Umbilical cord (tissue), 2 donors: ENCODE results near the gene FUCA1. TPM values are rescaled to one million over a fixed set of nuclear protein-coding genes. Genes with fewer than 3 reads are reported as not detected.
"Not testable (repeated sequence)": the region's sequence is repeated elsewhere in the genome, so short reads cannot be mapped to it uniquely, and the experiment has no call there.

Experiments used
- DNase-seq: peaks from one replicate; pipeline ENCODE4 v3.0.0-alpha.2; 2015; ENCODE audit warnings: low spot score
- total RNA-seq: library from RNA; depleted of rRNA; stranded (reverse); fragments of >200 nt; gene quantifications from one replicate; pipeline ENCODE4 v1.2.3, GENCODE V29; 2014; ENCODE audit warnings: low replicate concordance; ENCODE audit not compliant: insufficient read depth

Gene FUCA1
- total RNA-seq, 1 donor from 2014 or later: 20.5 TPM

DNA sequence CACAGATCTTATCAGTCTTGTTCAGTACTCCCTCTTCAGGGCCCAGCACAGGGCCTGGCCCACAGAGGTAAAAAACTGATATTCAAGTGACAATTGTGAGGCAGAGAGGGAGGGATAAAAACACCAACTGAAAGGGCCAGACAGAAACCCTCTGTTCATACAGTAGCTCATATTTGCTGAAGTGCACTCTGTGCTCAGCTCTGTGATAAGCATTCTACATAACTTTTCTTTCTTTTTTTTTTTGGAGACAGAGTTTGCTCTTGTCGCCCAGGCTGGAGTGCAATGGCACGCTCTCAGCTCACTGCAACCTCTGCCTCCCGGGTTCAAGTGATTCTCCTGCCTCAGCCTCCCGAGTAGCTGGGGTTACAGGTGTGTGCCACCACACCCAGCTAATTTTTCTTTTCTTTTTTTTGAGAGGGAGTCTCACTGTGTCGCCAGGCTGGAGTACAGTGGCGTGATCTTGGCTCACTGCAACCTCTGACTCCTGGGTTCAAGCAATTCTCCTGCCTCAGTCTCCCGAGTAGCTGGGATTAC is 65.2 kb downstream of the FUCA1 start:
- DNase-seq: not testable (repeated sequence)

DNA sequence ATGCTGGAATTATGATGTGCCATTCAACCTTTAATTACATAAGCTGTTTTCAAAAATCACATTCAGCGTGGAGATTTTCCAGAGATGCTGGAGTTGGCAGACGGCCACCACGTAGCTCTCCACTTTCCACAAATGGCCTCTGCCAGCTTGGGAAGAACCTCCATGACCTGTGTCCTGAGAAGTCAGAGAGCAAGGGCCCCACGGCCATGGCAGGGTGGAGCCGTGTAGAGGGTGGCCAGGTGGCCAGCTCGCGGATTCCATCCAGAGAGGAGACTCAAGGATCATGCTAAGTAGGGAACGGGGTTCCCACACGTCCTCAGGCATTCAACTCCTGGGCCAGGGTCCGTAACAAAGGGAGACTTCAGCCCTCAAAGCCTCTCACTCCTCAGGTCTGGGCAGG is 66.2 kb downstream of the FUCA1 start:
- no peak for DNase-seq

DNA sequence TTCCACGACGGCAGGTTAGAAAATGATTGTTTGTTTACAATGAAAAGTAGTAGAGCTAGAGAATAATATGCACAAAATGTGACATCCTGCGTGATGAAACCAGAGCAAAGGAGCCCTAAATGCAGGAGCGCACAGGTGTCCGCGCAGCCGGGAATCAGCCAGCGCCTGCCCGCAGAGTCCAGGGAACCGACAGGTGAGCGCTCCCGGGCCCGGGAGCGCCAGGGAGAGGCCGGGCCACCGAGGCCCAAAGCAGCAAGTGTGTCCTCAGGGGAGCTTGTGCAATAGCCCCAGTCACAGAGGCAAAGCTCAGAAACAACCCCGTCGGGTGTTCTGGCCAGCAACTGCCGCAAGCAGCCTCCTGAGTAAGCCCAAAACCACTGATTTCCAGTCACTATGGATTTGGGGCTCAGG is 66.7 kb downstream of the FUCA1 start:
- DNase-seq: no peak

DNA sequence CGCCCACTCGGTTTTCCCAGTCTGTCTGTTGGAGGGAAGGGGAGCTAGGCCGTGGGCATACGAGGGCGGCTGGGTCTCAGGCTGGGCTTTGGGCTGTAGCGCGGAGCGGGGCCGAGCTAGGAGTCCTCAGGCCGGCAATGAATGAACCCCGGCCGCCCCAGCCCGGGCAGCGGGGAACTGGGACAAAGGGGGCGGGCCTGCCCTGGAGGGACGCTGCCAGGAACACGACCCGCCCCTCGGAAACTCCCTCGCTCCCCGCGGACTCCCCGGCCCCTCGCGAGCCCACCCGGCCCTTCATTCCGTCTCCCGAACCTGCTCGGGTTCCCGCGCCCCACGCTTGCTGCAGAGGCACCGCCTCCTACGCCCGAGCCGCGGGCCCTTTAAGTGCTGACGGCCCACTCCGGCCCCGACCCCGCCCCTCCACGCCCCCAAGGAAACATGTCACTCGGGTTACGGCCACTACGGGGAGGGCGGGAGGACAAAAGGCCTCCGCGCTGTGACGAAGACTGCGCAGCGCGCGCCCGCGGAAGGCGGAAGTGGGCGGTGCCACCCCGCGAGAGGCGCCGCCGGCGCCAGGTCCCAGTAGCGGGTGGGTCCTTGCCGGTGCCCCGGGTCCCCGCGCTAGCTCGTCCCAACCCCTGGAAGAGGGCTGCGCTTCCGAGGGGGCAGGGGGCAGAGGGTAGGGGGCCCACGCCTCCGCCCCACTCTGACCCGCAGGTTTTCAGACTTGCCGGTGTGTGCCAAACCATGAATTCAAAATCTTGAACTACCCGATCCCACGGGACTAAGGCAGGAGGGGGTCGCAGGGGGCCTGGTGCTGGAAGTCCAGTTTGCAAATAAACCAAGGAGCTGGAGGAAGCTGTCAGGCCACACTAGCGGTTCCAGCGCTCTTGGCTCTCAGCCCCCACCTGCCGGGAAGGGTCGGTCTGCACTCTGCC is 67.4 kb downstream of the FUCA1 start, which contains the start of gene GALE:
TSS of gene GALE (minus strand) at position 355 of the 938 bp plus-strand sequence. CDS start 1,747 bp downstream, outside the sequence.
- DNase-seq: peak; percentile 97

DNA sequence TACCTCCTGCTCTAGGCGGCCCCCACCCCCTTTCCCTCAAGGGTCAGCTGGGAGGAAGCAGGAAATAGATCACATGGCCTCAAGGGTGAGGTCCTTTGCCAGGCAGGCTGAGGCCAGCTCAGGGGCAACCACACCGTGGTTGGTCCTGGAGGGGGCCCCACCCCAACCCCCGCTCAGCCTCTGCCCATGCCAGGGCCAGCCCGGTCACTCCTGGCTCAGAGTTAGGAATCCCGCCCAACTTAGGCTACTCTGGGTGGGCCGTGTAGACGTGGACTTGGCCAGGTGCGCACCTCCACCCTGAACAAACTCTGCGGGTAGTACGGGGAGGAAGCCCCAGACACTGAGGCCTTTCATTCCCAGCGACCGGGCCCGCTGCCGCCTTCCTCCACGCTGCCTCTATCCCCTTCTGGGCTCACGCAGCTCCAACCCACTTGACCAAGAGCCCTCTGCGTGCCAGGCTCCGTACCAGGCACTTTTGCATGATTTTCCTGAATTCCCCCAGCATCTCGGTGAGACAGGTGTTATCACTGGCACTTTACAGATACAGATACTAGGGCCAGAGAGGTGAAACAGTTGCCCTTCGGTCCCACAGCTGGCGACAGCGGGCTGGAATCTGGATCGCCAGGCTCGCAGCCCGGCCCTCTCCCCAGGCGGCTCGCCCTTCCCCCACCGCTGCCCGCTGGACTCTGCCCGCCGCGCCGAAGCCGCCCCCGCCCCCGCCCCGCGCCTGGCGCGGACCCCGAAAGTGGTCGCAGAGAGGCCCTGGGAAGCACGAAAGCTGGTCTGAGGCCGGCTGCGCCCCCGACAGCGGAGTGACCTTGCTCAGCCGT is 68.3 kb downstream of the FUCA1 start:
- DNase-seq: peak; percentile 70

DNA sequence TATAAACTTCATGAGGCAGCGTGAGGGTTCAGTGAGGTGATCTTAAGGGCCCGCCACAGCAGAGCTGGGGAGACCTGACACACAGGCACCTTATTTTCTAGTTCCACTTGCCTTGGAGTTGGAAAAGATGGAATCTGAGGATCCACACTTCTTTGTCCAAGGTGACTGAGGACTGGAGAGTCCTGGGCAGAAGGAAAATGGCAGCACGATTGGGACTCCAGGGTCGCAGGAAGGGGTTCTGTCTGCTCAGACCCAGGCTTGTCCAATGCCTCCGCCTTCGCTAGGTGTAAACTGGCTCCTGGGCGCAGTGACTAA is 68.9 kb downstream of the FUCA1 start:
- DNase-seq: no peak

DNA sequence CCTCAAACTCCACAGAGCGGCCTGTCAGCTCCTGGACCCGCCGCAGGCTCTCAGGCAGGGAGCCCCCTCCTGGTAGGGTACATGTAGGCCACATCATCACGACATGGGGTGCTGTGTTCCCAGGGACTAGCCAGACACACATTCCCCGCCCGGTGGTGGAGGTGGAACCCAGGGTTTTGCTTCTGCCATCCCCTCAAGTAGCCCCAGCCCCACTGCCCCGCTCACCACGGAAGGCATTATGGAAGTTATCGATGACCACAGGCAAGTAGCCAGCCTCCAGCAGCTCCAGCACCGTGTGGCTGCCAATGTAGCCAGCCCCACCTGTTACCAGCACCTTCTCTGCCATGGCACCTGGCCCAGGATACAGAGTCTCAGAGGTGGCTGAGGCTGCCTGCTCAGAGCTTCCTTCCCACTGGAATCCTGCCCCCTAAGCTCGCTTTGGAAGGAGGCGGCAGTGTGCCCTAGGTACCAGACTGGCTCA is 69.4 kb downstream of the FUCA1 start:
- DNase-seq: no peak

DNA sequence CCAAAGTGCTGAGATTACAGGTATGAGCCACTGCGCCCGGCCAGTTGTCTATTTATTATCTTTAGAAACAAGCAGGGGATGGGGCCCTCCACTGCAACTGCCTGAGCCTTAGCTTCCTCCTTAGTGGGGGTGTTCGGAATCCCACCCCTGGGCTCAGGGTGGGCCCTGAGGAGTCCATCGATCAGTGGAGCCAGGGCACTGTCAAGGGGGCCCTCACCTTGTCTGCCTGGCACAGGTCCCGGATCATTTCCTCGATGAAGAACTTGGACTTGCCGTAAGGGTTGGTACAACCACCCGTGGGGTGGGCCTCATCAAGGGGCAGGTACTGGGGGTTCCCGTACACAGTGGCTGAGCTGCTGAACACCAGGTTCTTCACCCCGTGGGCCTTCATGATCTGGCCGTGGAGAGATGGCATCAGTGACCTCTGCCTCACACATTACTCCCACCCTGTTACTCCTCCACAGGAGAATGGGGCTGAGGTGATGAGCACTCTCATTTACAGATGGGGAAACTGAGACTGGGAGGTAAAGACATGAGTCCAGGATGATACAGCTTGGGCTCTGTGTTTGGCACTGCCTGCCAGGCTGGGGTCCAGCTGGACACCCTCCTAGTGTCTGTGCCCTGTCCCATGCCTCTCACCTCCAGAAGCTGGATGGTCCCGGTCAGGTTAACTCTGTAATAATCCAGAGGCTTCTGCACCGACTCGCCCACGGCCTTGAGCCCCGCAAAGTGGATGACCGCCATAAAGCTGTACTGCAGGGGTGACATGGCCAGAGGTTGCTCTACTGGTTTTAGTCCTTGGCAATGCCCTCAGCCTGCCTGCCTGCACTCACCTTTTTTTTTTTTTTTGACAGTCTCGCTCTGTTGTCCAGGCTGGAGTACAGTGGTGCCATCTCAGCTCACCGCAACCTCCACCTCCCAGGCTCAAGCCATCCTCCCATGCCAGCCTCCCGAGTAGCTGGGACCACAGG is 70.3 kb downstream of the FUCA1 start:
- DNase-seq: no peak

DNA sequence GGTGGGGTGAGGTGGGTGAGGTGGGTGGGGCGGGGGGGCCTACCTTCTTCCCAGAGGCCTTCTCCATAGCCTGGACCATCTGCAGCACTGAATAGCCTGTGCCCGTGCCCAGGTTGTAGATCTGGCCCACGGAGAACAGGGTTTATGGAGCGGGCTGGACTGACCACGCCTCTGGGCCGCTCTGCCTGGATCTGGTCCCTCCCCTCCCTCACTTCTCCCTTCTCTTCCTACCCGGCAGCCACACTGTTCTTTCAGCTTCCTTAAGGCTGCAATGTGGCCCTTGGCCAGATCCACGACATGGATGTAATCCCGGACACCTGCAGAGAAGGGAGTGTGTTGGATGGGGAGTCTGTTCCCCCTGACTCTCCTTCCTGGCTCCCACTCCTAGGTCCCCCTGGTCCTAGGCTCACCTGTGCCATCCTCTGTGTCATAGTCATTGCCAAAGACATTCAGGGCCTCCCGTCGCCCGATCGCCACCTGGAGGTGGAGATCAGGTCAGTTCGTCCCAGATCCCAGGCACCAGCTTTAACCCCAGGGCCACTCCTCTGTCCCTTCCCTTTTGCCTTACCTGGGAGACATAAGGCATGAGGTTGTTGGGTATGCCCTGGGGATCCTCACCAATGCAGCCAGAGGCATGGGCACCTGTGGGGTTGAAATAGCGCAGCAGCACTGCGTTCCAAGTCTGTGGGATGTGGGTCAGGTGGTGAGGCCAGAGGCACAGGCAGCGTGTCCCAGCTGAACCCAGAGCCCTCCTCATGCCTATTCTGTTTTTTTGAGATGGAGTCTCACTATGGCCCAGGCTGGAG is 71.4 kb downstream of the FUCA1 start:
- no peak for DNase-seq

DNA sequence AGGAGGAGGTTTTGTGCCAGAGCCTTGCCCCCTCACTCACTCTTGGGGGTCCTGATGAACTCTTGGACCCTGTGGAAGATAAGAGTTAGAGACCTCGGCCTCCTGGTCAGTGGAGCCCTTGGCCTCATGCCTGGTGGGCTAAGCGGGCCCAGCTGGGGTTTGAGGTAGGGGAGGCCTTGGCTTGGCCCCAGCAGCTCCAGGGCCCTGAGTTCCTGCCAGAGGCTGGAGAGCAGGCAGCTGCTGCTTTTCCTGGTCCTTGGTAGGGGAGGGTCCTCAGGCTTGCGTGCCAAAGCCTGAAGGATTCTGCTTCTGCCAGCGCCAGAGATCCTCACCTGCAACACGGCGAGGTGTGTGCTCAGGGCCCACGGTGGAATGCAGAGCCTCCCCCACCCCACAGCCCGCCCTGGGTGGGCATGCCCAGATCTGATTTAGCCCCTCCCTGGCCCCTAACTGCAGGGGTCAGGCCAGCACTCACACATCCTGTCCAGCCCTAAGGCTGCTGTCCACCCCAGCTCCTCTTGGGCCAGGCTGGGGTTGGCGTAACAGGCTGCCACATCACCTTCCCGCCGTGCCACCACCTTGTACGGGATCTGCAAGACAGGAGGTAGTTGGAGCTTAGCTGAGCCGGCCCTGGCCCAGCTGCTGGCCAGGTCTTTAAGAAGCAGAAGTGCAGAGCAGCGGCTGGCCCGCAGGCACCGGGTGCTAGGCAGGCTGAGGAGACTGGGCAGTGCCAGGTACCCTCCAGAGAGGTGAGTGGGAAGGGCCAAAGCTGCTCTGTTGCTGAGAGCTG is 72.2 kb downstream of the FUCA1 start:
- no peak for DNase-seq

Other genes starting within 250 kb of the FUCA1 start
- 1,023 TPM for gene RPL11, start 176.5 kb downstream of the FUCA1 start, total RNA-seq
- 21.2 TPM for gene ELOA, start 124.8 kb downstream of the FUCA1 start, total RNA-seq
- 46.7 TPM for gene PITHD1, start 89.9 kb downstream of the FUCA1 start, total RNA-seq
- gene LYPLA2, start 77.1 kb downstream of the FUCA1 start, total RNA-seq: 26.2 TPM
- 16.6 TPM for gene GALE, start 67.5 kb downstream of the FUCA1 start, total RNA-seq
- gene HMGCL, start 42.9 kb downstream of the FUCA1 start, total RNA-seq: 57.8 TPM
- gene CNR2, start 45.1 kb upstream of the FUCA1 start, total RNA-seq: under 0.01 TPM
- 119 TPM for gene PNRC2, start 91.5 kb upstream of the FUCA1 start, total RNA-seq
- 73.9 TPM for gene SRSF10, start 112.0 kb upstream of the FUCA1 start, total RNA-seq
- gene MYOM3, start 243.8 kb upstream of the FUCA1 start, total RNA-seq: 5.3 TPM